Measurements from ENCODE around the gene DAP. TPM values are rescaled to one million over a fixed set of nuclear protein-coding genes. Genes with fewer than 3 reads are reported as not detected.
A peak's percentile ranks its signal among the peaks of the same experiment; 100 is the strongest.

DAP gene
- total and polyA plus RNA-seq, 10 of the 15 experiments (the other 5 are each of a cell fraction or from before 2014, with no cell fraction given) = 12.9 to 130 (median 49.9) TPM

DNA sequence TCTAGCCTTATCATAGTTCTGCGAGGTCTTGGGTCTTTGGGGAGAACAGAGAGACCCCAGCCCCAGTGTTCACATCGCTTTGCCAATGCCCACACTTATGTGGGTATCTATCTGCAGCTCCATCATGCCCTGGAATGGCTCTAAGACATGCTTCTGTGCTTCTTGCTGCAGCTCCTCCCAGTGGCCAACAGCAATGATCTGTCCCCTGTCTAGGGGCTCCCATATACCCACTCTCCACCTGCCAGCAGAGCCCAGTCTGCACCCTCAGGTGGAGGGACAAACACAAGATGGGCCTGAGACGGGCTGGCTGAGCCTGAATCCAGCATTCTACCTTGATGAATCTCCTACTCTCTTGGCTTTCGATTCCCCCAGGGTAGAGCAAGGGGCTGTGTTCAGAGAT is 14.6 kb upstream of the DAP start:
- Histone ChIP-seq H3K4me2 (ENCODE audit: control insufficient read depth, insufficient read depth) (no peak overlapping the region), H3K9ac (ENCODE audit: control insufficient read depth, insufficient read depth, low read length) (no peak overlapping the region), H3K27me3 (replicated peaks in 1 of 2; ENCODE audit: control insufficient read depth in 2 of 2, insufficient read depth in 2 of 2, low read length in 1 of 2) (no peaks in the 10 kb centered on the region; a peak in 1 of 4 replicates), H3K79me2 (ENCODE audit: control insufficient read depth, insufficient read depth, low read length) (no peaks in the 10 kb centered on the region), H3K36me3 (ENCODE audit: control insufficient read depth in 2 of 2, insufficient read depth in 2 of 2, low read length in 1 of 2) (no peaks in the 10 kb centered on the region), H3K4me3 (no peak overlapping the region), H2AFZ (ENCODE audit: control insufficient read depth, low read depth, low read length) (no peak overlapping the region), H3K27ac (ENCODE audit: control insufficient read depth, insufficient read depth) (no peak overlapping the region), H4K20me1 (ENCODE audit: control insufficient read depth, insufficient read depth) (no peaks in the 10 kb centered on the region), H3K9me3 (replicated peaks; ENCODE audit: control insufficient read depth, insufficient read depth, low read length) (no peaks in the 10 kb centered on the region; the same call in 2 of the 3 replicates), H3K4me1 (ENCODE audit: control insufficient read depth, insufficient read depth, low read length) (no peaks in the 10 kb centered on the region)
- RAD21 ChIA-PET (ENCODE audit: unreplicated experiment) = interaction anchor here (0.6 to 1.4 kb wide), 6 partner anchors 11 to 323 kb away, joined by 3 to 12 read pairs (median 4); no protein-coding TSS in a partner anchor
- ATAC-seq (peak; percentile 83), FAIRE-seq (no peak), DNase-seq (ENCODE audit: low read depth, low spot score) (no peak)
- SMC1A ChIA-PET (ENCODE audit: uncharacterized antibody, unreplicated experiment) = interaction anchor here (0.5 to 2.2 kb wide), 4 partner anchors 50 to 148 kb away, joined by 3 to 10 read pairs (median 6); no protein-coding TSS in a partner anchor
- in situ Hi-C loops (cut with MboI) (no loop called here), intact Hi-C loops (cut with micrococcal nuclease; ENCODE audit: unreplicated experiment) (no loop called here)
- BruUV-seq (replicated peaks) = no TSS peak
- CTCF ChIA-PET = interaction anchor here (0.8 to 4.3 kb wide), 12 partner anchors 10 to 322 kb away, joined by 3 to 26 read pairs (median 4); no protein-coding TSS in a partner anchor
- POLR2A ChIA-PET = no interaction called here
- TF ChIP-seq, protein P1, sequence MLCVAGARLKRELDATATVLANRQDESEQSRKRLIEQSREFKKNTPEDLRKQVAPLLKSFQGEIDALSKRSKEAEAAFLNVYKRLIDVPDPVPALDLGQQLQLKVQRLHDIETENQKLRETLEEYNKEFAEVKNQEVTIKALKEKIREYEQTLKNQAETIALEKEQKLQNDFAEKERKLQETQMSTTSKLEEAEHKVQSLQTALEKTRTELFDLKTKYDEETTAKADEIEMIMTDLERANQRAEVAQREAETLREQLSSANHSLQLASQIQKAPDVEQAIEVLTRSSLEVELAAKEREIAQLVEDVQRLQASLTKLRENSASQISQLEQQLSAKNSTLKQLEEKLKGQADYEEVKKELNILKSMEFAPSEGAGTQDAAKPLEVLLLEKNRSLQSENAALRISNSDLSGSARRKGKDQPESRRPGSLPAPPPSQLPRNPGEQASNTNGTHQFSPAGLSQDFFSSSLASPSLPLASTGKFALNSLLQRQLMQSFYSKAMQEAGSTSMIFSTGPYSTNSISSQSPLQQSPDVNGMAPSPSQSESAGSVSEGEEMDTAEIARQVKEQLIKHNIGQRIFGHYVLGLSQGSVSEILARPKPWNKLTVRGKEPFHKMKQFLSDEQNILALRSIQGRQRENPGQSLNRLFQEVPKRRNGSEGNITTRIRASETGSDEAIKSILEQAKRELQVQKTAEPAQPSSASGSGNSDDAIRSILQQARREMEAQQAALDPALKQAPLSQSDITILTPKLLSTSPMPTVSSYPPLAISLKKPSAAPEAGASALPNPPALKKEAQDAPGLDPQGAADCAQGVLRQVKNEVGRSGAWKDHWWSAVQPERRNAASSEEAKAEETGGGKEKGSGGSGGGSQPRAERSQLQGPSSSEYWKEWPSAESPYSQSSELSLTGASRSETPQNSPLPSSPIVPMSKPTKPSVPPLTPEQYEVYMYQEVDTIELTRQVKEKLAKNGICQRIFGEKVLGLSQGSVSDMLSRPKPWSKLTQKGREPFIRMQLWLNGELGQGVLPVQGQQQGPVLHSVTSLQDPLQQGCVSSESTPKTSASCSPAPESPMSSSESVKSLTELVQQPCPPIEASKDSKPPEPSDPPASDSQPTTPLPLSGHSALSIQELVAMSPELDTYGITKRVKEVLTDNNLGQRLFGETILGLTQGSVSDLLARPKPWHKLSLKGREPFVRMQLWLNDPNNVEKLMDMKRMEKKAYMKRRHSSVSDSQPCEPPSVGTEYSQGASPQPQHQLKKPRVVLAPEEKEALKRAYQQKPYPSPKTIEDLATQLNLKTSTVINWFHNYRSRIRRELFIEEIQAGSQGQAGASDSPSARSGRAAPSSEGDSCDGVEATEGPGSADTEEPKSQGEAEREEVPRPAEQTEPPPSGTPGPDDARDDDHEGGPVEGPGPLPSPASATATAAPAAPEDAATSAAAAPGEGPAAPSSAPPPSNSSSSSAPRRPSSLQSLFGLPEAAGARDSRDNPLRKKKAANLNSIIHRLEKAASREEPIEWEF (IDR thresholded peaks at IDR 0.05; ENCODE audit: insufficient replicate concordance, low read depth, low read length) = no peak
- TF ChIP-seq SMC3 (IDR thresholded peaks at IDR 0.05; ENCODE audit: borderline replicate concordance, low read length) = peak; percentile 32; the same call in 1 of the 2 replicates
- TF ChIP-seq, protein P2, sequence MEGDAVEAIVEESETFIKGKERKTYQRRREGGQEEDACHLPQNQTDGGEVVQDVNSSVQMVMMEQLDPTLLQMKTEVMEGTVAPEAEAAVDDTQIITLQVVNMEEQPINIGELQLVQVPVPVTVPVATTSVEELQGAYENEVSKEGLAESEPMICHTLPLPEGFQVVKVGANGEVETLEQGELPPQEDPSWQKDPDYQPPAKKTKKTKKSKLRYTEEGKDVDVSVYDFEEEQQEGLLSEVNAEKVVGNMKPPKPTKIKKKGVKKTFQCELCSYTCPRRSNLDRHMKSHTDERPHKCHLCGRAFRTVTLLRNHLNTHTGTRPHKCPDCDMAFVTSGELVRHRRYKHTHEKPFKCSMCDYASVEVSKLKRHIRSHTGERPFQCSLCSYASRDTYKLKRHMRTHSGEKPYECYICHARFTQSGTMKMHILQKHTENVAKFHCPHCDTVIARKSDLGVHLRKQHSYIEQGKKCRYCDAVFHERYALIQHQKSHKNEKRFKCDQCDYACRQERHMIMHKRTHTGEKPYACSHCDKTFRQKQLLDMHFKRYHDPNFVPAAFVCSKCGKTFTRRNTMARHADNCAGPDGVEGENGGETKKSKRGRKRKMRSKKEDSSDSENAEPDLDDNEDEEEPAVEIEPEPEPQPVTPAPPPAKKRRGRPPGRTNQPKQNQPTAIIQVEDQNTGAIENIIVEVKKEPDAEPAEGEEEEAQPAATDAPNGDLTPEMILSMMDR (IDR thresholded peaks at IDR 0.05 in 2 of 3, conservative IDR thresholded peaks at IDR 0.05 in 1 of 3; ENCODE audit: control insufficient read depth in 2 of 3, extremely low read depth in 1 of 3, insufficient read depth in 1 of 3, low read depth in 3 of 3, low read length in 3 of 3) = peak; percentile 35 to 42 (median 35); a peak in 5 of 6 replicates
- WGBS (ENCODE audit: insufficient coverage, insufficient replicate concordance, low lambda C conversion rate, missing lambda C conversion rate) = 19% methylated on average over 4 of the region's 4 CpGs

Data from GM12878 (cell line).